Astrocyte of the spinal cord (primary cell): ENCODE results near the gene SNX10.
"Not testable (repeated sequence)": the region's sequence is repeated elsewhere in the genome, so short reads cannot be mapped to it uniquely, and the experiment has no call there.

Experiments
- DNase-seq: peaks from one replicate; pipeline ENCODE4 v3.0.0; 2011; ENCODE audit warnings: low read depth, low spot score
- H3K4me3 ChIP-seq: 2 replicates; pipeline ENCODE4 v1.5.1; 2011; ENCODE audit warnings: low read depth, mild to moderate bottlenecking, low read length, moderate library complexity
- CTCF ChIP-seq: IDR thresholded peaks from 2 replicates; pipeline ENCODE4 v1.5.1; 2012; ENCODE audit warnings: low read depth, mild to moderate bottlenecking, low read length, inconsistent platforms
- in situ Hi-C: cut with HindIII; loops from 2 replicates; pipeline ENCODE4 v1.10.0; 2017; ENCODE audit warnings: low sequenced_read_pairs

Gene SNX10

GRCh38 chr7:26286157-26286556 is 5.5 kb upstream of the SNX10 start:
- no peak for TF ChIP-seq CTCF
- DNase-seq = no peak
- in situ Hi-C loops = no loop called here
- H3K4me3 ChIP-seq = no peak overlapping the region

- in situ Hi-C loops, H3K4me3 ChIP-seq, DNase-seq: not testable (repeated sequence)
Observed at GRCh38 chr7:26288126-26288525, 3.5 kb upstream of the SNX10 start.

GRCh38 chr7:26291251-26291650 is 411 bp upstream of the SNX10 start:
- H3K4me3 ChIP-seq = peak overlapping the region; percentile 27
- in situ Hi-C loops = no loop called here
- TF ChIP-seq CTCF = no peak
- DNase-seq = no peak

- TF ChIP-seq CTCF = no peak
- in situ Hi-C loops = no loop called here
- DNase-seq = no peak
- H3K4me3 ChIP-seq = no peak overlapping the region
Observed at GRCh38 chr7:26292768-26293560, 1.3 kb downstream of the SNX10 start.

- in situ Hi-C loops = no loop called here
- TF ChIP-seq CTCF = no peak
- H3K4me3 ChIP-seq = no peak overlapping the region
- no peak for DNase-seq
Observed at GRCh38 chr7:26293569-26294308, 2.1 kb downstream of the SNX10 start.

GRCh38 chr7:26295015-26295414 is 3.4 kb downstream of the SNX10 start:
- no peak overlapping the region for H3K4me3 ChIP-seq
- no peak for TF ChIP-seq CTCF
- in situ Hi-C loops = no loop called here
- DNase-seq = no peak

- in situ Hi-C loops = no loop called here
- no peak overlapping the region for H3K4me3 ChIP-seq
- no peak for TF ChIP-seq CTCF
- DNase-seq = no peak
Observed at GRCh38 chr7:26295586-26295985, 3.9 kb downstream of the SNX10 start.
